NCI-H2227 treated with DMSO at 0.1 percent for 48 hours (cell line): ENCODE data around the gene ZIM2.
"Not testable (repeated sequence)": the region's sequence is repeated elsewhere in the genome, so short reads cannot be mapped to it uniquely, and the experiment has no call there.

Experiments
- DNase-seq: peaks from one replicate; lab custom pipeline; 2025; lab: John Stamatoyannopoulos, UW

ZIM2 gene

GRCh38 chr19:56840451-56841192 lies at the start of gene ZIM2, which contains the start of gene PEG3:
Gene ZIM2, minus strand, starts transcription at chr19:56840726. Its CDS starts 16,449 bp downstream, at chr19:56824277.
Gene PEG3, minus strand, starts transcription at chr19:56840726. Its CDS starts 16,071 bp downstream, at chr19:56824655.
- DNase-seq, result peak; percentile 99

GRCh38 chr19:56885173-56885985 lies 44.9 kb upstream of the ZIM2 start:
- DNase-seq, result no peak

- DNase-seq, result no peak
Observed at GRCh38 chr19:56884441-56884840, 43.9 kb upstream of the ZIM2 start.

- DNase-seq, result no peak
Observed at GRCh38 chr19:56880592-56881190, 40.2 kb upstream of the ZIM2 start.

- no peak for DNase-seq
Observed at GRCh38 chr19:56877069-56877715, 36.7 kb upstream of the ZIM2 start.

- DNase-seq, result no peak
Observed at GRCh38 chr19:56875717-56876116, 35.2 kb upstream of the ZIM2 start.

GRCh38 chr19:56874530-56874929 lies 34.0 kb upstream of the ZIM2 start:
- no peak for DNase-seq

GRCh38 chr19:56873493-56873892 lies 33.0 kb upstream of the ZIM2 start:
- DNase-seq, result no peak

- no peak for DNase-seq
Observed at GRCh38 chr19:56869886-56870285, 29.4 kb upstream of the ZIM2 start.

- no peak for DNase-seq
Observed at GRCh38 chr19:56868446-56868845, 27.9 kb upstream of the ZIM2 start.

- DNase-seq, result peak; percentile 93
Observed at GRCh38 chr19:56866538-56866937, 26.0 kb upstream of the ZIM2 start.

GRCh38 chr19:56864443-56865125 lies 24.1 kb upstream of the ZIM2 start:
- no peak for DNase-seq

- no peak for DNase-seq
Observed at GRCh38 chr19:56862741-56863140, 22.2 kb upstream of the ZIM2 start.

- DNase-seq, result not testable (repeated sequence)
Observed at GRCh38 chr19:56860409-56860808, 19.9 kb upstream of the ZIM2 start.

GRCh38 chr19:56858026-56858425 lies 17.5 kb upstream of the ZIM2 start:
- no peak for DNase-seq

GRCh38 chr19:56856822-56857221 lies 16.3 kb upstream of the ZIM2 start:
- DNase-seq, result no peak

GRCh38 chr19:56852361-56852760 lies 11.8 kb upstream of the ZIM2 start:
- not testable (repeated sequence) for DNase-seq

GRCh38 chr19:56848166-56848565 lies 7.6 kb upstream of the ZIM2 start:
- no peak for DNase-seq

GRCh38 chr19:56842412-56842811 lies 1.9 kb upstream of the ZIM2 start:
- DNase-seq, result peak; percentile 62

GRCh38 chr19:56841193-56841543 lies 642 bp upstream of the ZIM2 start:
- DNase-seq, result peak; percentile 80

- DNase-seq, result peak; percentile 100
Observed at GRCh38 chr19:56839652-56840450, 675 bp downstream of the ZIM2 start.
